Gastroesophageal sphincter (tissue), 3 donors: Measurements from ENCODE around the gene ALDH3A2.

ENCODE experiments used
- CTCF ChIP-seq, 4 experiments: fragments of 200-600 bp in 2 of 4; fragments of 450-650 bp in 2 of 4; sonication (generic) in 1 of 4; IDR thresholded peaks; one replicate each; pipeline ENCODE4 v1.5.1; 2017 to 2019; ENCODE audit warnings: antibody characterized with exemption in 4 of 4, mild to moderate bottlenecking in 2 of 4, moderate library complexity in 2 of 4
- EP300 ChIP-seq: sonication (generic); formaldehyde crosslinking; IDR thresholded peaks from one replicate; pipeline ENCODE4 v1.6.1; 2017; ENCODE audit warnings: antibody characterized with exemption, mild to moderate bottlenecking
- POLR2A ChIP-seq, 2 donors: fragments of 450-650 bp; IDR thresholded peaks; one replicate each; pipeline ENCODE4 v1.6.1; 2017; ENCODE audit warnings: antibody characterized with exemption in 2 of 2, mild to moderate bottlenecking in 2 of 2, moderate library complexity in 1 of 2
- POLR2AphosphoS5 ChIP-seq: sonication (generic); formaldehyde crosslinking; IDR thresholded peaks from one replicate; pipeline ENCODE4 v1.6.1; 2017; ENCODE audit warnings: antibody characterized with exemption

GRCh38 chr17:19705771-19706770 is 57.5 kb downstream of the ALDH3A2 start:
- TF ChIP-seq POLR2AphosphoS5 (no peak), CTCF (IDR thresholded peaks at IDR 0.05) (no peak), POLR2A (IDR thresholded peaks at IDR 0.05) (no peak), EP300 (no peak)
